Subcutaneous adipose tissue (tissue), 4 donors: ENCODE measurements around the gene MVK. TPM values are rescaled to one million over a fixed set of nuclear protein-coding genes. Genes with fewer than 3 reads are reported as not detected.

Experiments used
- total RNA-seq, 4 donors: library from RNA; depleted of rRNA; stranded (reverse); fragments of >200 nt; gene quantifications; one replicate each; pipeline ENCODE4 v1.1.0, GENCODE V29; 2016
- TF ChIP-seq, protein P1 (sequence below): fragments of 450-650 bp; IDR thresholded peaks from one replicate; pipeline ENCODE4 v1.5.1; 2016; ENCODE audit warnings: low read depth, mild to moderate bottlenecking, control low read depth, antibody characterized with exemption, moderate library complexity

Gene MVK
- total RNA-seq, 4 donors from 2014 or later = 5.4 to 15.1 (median 11.5) TPM

DNA sequence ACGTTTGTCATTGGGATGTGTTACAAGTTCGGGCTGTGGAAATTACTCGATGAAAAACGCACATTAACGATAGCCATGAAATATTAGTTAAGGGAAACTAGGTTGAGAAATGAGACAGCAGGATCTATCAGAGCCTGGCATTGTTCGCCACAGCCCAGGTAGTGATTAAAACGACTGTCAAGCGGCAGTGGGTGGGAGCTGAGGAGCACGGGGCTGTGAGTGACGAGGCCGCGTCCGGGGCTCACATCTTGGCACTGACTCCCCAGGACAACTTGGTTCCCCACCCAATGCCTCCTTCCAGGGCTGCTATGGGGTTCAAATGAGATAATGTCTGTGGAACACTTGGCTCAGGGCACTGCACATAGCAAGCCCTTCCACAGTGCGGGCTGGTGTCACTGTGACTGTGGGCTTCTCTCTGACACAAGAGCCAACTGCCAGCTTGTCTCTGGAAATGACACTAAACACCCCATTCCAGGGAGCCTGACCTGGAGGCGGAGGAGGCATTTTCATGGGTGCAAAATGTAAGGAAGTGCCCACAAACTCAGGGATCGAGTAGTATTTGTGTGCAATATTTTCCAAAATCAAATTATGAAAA is 19.6 kb upstream of the MVK start:
- TF ChIP-seq, protein P1, sequence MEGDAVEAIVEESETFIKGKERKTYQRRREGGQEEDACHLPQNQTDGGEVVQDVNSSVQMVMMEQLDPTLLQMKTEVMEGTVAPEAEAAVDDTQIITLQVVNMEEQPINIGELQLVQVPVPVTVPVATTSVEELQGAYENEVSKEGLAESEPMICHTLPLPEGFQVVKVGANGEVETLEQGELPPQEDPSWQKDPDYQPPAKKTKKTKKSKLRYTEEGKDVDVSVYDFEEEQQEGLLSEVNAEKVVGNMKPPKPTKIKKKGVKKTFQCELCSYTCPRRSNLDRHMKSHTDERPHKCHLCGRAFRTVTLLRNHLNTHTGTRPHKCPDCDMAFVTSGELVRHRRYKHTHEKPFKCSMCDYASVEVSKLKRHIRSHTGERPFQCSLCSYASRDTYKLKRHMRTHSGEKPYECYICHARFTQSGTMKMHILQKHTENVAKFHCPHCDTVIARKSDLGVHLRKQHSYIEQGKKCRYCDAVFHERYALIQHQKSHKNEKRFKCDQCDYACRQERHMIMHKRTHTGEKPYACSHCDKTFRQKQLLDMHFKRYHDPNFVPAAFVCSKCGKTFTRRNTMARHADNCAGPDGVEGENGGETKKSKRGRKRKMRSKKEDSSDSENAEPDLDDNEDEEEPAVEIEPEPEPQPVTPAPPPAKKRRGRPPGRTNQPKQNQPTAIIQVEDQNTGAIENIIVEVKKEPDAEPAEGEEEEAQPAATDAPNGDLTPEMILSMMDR = no peak

- TF ChIP-seq, protein P1 = no peak
Measured at GRCh38 chr12:109554761-109555160, 18.8 kb upstream of the MVK start.

GRCh38 chr12:109555431-109556315 is 17.9 kb upstream of the MVK start:
- TF ChIP-seq, protein P1 = no peak

- TF ChIP-seq, protein P1 = no peak
Measured at GRCh38 chr12:109557200-109557599, 16.4 kb upstream of the MVK start.

DNA sequence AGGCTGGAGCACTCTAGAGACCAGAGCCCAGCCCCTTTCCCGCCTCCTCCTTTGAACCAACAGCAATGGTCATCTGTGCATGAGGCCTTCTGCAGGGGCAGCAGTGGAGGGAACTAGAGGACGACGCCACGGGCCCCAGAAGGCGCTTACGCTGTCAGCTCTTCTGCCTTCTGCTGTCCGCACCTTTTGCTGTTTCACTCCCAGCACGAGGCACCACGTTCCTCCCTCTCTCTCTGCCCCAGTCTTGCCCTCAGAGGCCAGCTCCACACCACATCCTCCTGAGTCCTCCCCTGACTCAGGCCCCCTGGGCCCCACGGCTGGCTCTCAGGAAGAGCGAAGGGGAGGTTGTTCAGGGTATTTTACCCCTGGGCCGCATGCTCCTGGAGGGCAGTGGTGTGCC is 15.8 kb upstream of the MVK start:
- TF ChIP-seq, protein P1 = no peak

GRCh38 chr12:109558374-109559199 is 15.0 kb upstream of the MVK start:
- TF ChIP-seq, protein P1 = no peak

GRCh38 chr12:109559200-109559505 is 14.4 kb upstream of the MVK start:
- TF ChIP-seq, protein P1 = no peak
